ACHN (cell line): ENCODE data around the gene ELP1.
"Not testable (repeated sequence)": the region's sequence is repeated elsewhere in the genome, so short reads cannot be mapped to it uniquely, and the experiment has no call there.

Source experiments
- DNase-seq: peaks from one replicate; pipeline ENCODE4 v3.0.0-alpha.2; 2015
- in situ Hi-C: cut with HindIII; loops from 2 replicates; pipeline ENCODE4 v1.10.0; 2017; ENCODE audit warnings: low sequenced_read_pairs, low pct_ligation_motif_present, low pct_unique_long_range_greater_than_20kb

Gene ELP1

GRCh38 chr9:108937561-108938305, 3.8 kb upstream of the ELP1 start:
- DNase-seq, result no peak
- in situ Hi-C loops, result no loop called here

- peak; percentile 73 for DNase-seq
- in situ Hi-C loops, result no loop called here
Observed at GRCh38 chr9:108934323-108934893, 484 bp upstream of the ELP1 start, which contains the start of gene ABITRAM. Gene ABITRAM (plus strand): TSS chr9:108934400. CDS start chr9:108934487, 87 bp downstream.

- peak; percentile 25 for DNase-seq
- in situ Hi-C loops, result no loop called here
Observed at GRCh38 chr9:108933231-108933717, 650 bp downstream of the ELP1 start.

GRCh38 chr9:108928386-108928785, 5.5 kb downstream of the ELP1 start:
- DNase-seq, result no peak
- in situ Hi-C loops, result no loop called here

GRCh38 chr9:108924466-108924865, 9.5 kb downstream of the ELP1 start:
- no peak for DNase-seq
- in situ Hi-C loops, result no loop called here

- DNase-seq, result no peak
- in situ Hi-C loops, result no loop called here
Observed at GRCh38 chr9:108921200-108921599, 12.7 kb downstream of the ELP1 start.

GRCh38 chr9:108920401-108920800, 13.5 kb downstream of the ELP1 start:
- DNase-seq, in situ Hi-C loops: not testable (repeated sequence)

- no peak for DNase-seq
- in situ Hi-C loops, result no loop called here
Observed at GRCh38 chr9:108919517-108919916, 14.4 kb downstream of the ELP1 start.

GRCh38 chr9:108913391-108913790, 20.5 kb downstream of the ELP1 start:
- in situ Hi-C loops, result no loop called here
- no peak for DNase-seq

GRCh38 chr9:108911820-108912219, 22.1 kb downstream of the ELP1 start:
- DNase-seq, result no peak
- in situ Hi-C loops, result no loop called here

GRCh38 chr9:108910914-108911313, 23.0 kb downstream of the ELP1 start:
- in situ Hi-C loops, result no loop called here
- no peak for DNase-seq

- DNase-seq, result no peak
- in situ Hi-C loops, result no loop called here
Observed at GRCh38 chr9:108910402-108910801, 23.5 kb downstream of the ELP1 start.

- DNase-seq, result no peak
- in situ Hi-C loops, result no loop called here
Observed at GRCh38 chr9:108905494-108905893, 28.4 kb downstream of the ELP1 start.

GRCh38 chr9:108904161-108904560, 29.8 kb downstream of the ELP1 start:
- in situ Hi-C loops, result no loop called here
- no peak for DNase-seq

- DNase-seq, result no peak
- in situ Hi-C loops, result no loop called here
Observed at GRCh38 chr9:108903420-108904103, 30.4 kb downstream of the ELP1 start.

GRCh38 chr9:108900176-108900575, 33.7 kb downstream of the ELP1 start:
- DNase-seq, result no peak
- in situ Hi-C loops, result no loop called here

- DNase-seq, in situ Hi-C loops: not testable (repeated sequence)
Observed at GRCh38 chr9:108899023-108899695, 34.8 kb downstream of the ELP1 start.

- in situ Hi-C loops, result no loop called here
- no peak for DNase-seq
Observed at GRCh38 chr9:108897324-108898096, 36.4 kb downstream of the ELP1 start.
